Measurements from ENCODE around the gene GSX2.
"Not testable (repeated sequence)": the region's sequence is repeated elsewhere in the genome, so short reads cannot be mapped to it uniquely, and the experiment has no call there.

Gene GSX2

GRCh38 chr4:54118850-54119589, 19.1 kb downstream of the GSX2 start:
- ChIA-PET CTCF (no interaction called here), POLR2A (no interaction called here)
- DNase-seq (ENCODE audit: extremely low spot score), result no peak
- TF ChIP-seq TARDBP (IDR thresholded peaks at IDR 0.05) (no peak), SP1 (IDR thresholded peaks at IDR 0.05) (no peak), FOXA1 (IDR thresholded peaks at IDR 0.05) (no peak), NFRKB (IDR thresholded peaks at IDR 0.05) (no peak), ZNF384 (IDR thresholded peaks at IDR 0.05) (no peak), SUZ12 (IDR thresholded peaks at IDR 0.05) (no peak), ARNT (IDR thresholded peaks at IDR 0.05) (no peak), HDGF (IDR thresholded peaks at IDR 0.05; ENCODE audit: borderline replicate concordance) (no peak)

GRCh38 chr4:54120518-54120917, 20.6 kb downstream of the GSX2 start:
- POLR2A ChIA-PET, result no interaction called here
- TF ChIP-seq SP1 (IDR thresholded peaks at IDR 0.05) (no peak), ARNT (IDR thresholded peaks at IDR 0.05) (no peak), HDGF (IDR thresholded peaks at IDR 0.05; ENCODE audit: borderline replicate concordance) (no peak), ELF4 (IDR thresholded peaks at IDR 0.05) (no peak), TARDBP (IDR thresholded peaks at IDR 0.05) (no peak), NFRKB (IDR thresholded peaks at IDR 0.05) (no peak), FOXA1 (IDR thresholded peaks at IDR 0.05) (no peak), PKNOX1 (IDR thresholded peaks at IDR 0.05) (no peak), FOXM1 (IDR thresholded peaks at IDR 0.05; ENCODE audit: borderline replicate concordance) (no peak), CTBP1 (IDR thresholded peaks at IDR 0.05; ENCODE audit: borderline replicate concordance) (no peak), LEF1 (IDR thresholded peaks at IDR 0.05; ENCODE audit: borderline replicate concordance) (no peak), FOXK2 (IDR thresholded peaks at IDR 0.05) (no peak), ZNF384 (IDR thresholded peaks at IDR 0.05) (no peak), L3MBTL2 (conservative IDR thresholded peaks at IDR 0.05) (no peak), SUZ12 (IDR thresholded peaks at IDR 0.05) (no peak), BHLHE40 (IDR thresholded peaks at IDR 0.05; ENCODE audit: borderline replicate concordance) (no peak)
- CTCF ChIA-PET, result no interaction called here
- no peak for DNase-seq (ENCODE audit: extremely low spot score)

DNA sequence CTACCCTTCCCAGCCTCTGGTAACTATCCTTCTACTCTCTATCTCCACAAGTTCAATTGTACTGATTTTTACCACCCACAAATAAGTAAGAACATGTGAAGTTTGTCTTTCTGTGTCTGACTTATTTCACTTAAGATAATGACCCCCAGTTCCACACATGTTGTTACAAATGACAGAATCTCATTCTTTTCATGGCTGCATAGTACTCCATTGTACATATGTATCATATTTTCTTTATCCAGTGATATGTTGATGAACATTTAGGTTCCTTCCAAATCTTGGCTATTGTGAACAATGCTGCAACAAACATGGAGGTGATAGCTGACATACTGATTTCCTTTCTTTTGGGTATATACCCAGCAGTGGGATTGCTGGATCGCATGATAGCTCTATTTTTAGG, 27.7 kb downstream of the GSX2 start:
- ChIA-PET POLR2A (no interaction called here), CTCF (no interaction called here)
- DNase-seq (ENCODE audit: extremely low spot score), result no peak

GRCh38 chr4:54128694-54129093, 28.7 kb downstream of the GSX2 start:
- DNase-seq (ENCODE audit: extremely low spot score); POLR2A ChIA-PET; CTCF ChIA-PET: not testable (repeated sequence)

More for the DNA sequence above, 27.7 kb downstream of the GSX2 start:
- TF ChIP-seq LEF1 (IDR thresholded peaks at IDR 0.05; ENCODE audit: borderline replicate concordance) (no peak), ZNF384 (IDR thresholded peaks at IDR 0.05) (no peak), PKNOX1 (IDR thresholded peaks at IDR 0.05) (no peak), L3MBTL2 (conservative IDR thresholded peaks at IDR 0.05) (no peak), SUZ12 (IDR thresholded peaks at IDR 0.05) (no peak), CTBP1 (IDR thresholded peaks at IDR 0.05; ENCODE audit: borderline replicate concordance) (no peak), TARDBP (IDR thresholded peaks at IDR 0.05) (no peak), BHLHE40 (IDR thresholded peaks at IDR 0.05; ENCODE audit: borderline replicate concordance) (no peak), FOXM1 (IDR thresholded peaks at IDR 0.05; ENCODE audit: borderline replicate concordance) (no peak), ELF4 (IDR thresholded peaks at IDR 0.05) (no peak), ARNT (IDR thresholded peaks at IDR 0.05) (no peak), NFRKB (IDR thresholded peaks at IDR 0.05) (no peak), FOXK2 (IDR thresholded peaks at IDR 0.05) (no peak), HDGF (IDR thresholded peaks at IDR 0.05; ENCODE audit: borderline replicate concordance) (no peak)

- no peak for DNase-seq (ENCODE audit: extremely low spot score)
- CTCF ChIA-PET, result no interaction called here
- TF ChIP-seq SUZ12 (IDR thresholded peaks at IDR 0.05) (no peak), L3MBTL2 (conservative IDR thresholded peaks at IDR 0.05) (no peak), BHLHE40 (IDR thresholded peaks at IDR 0.05; ENCODE audit: borderline replicate concordance) (no peak), PKNOX1 (IDR thresholded peaks at IDR 0.05) (no peak), HDGF (IDR thresholded peaks at IDR 0.05; ENCODE audit: borderline replicate concordance) (no peak), LEF1 (IDR thresholded peaks at IDR 0.05; ENCODE audit: borderline replicate concordance) (no peak), ARNT (IDR thresholded peaks at IDR 0.05) (no peak), FOXA1 (IDR thresholded peaks at IDR 0.05) (no peak), FOXM1 (IDR thresholded peaks at IDR 0.05; ENCODE audit: borderline replicate concordance) (no peak), ELF4 (IDR thresholded peaks at IDR 0.05) (no peak), TARDBP (IDR thresholded peaks at IDR 0.05) (no peak), ZNF384 (IDR thresholded peaks at IDR 0.05) (no peak), FOXK2 (IDR thresholded peaks at IDR 0.05) (no peak), CTBP1 (IDR thresholded peaks at IDR 0.05; ENCODE audit: borderline replicate concordance) (no peak), NFRKB (IDR thresholded peaks at IDR 0.05) (no peak), SP1 (IDR thresholded peaks at IDR 0.05) (no peak)
Measured at GRCh38 chr4:54139332-54139731, 39.4 kb downstream of the GSX2 start.

GRCh38 chr4:54140287-54140686, 40.3 kb downstream of the GSX2 start:
- POLR2A ChIA-PET, result no interaction called here
- CTCF ChIA-PET, result no interaction called here
- no peak for DNase-seq (ENCODE audit: extremely low spot score)
- TF ChIP-seq NFRKB (IDR thresholded peaks at IDR 0.05), result no peak
- no peak for TF ChIP-seq ELF4 (IDR thresholded peaks at IDR 0.05)
- no peak for TF ChIP-seq PKNOX1 (IDR thresholded peaks at IDR 0.05)
- TF ChIP-seq LEF1 (IDR thresholded peaks at IDR 0.05; ENCODE audit: borderline replicate concordance), result no peak
- no peak for TF ChIP-seq FOXK2 (IDR thresholded peaks at IDR 0.05)
- TF ChIP-seq HDGF (IDR thresholded peaks at IDR 0.05; ENCODE audit: borderline replicate concordance), result no peak
- TF ChIP-seq ZNF384 (IDR thresholded peaks at IDR 0.05), result no peak
- TF ChIP-seq TARDBP (IDR thresholded peaks at IDR 0.05), result no peak
- TF ChIP-seq FOXM1 (IDR thresholded peaks at IDR 0.05; ENCODE audit: borderline replicate concordance), result no peak
- no peak for TF ChIP-seq L3MBTL2 (conservative IDR thresholded peaks at IDR 0.05)
- TF ChIP-seq FOXA1 (IDR thresholded peaks at IDR 0.05), result no peak
- TF ChIP-seq CTBP1 (IDR thresholded peaks at IDR 0.05; ENCODE audit: borderline replicate concordance), result no peak
- no peak for TF ChIP-seq BHLHE40 (IDR thresholded peaks at IDR 0.05; ENCODE audit: borderline replicate concordance)
- TF ChIP-seq SP1 (IDR thresholded peaks at IDR 0.05), result no peak
- no peak for TF ChIP-seq SUZ12 (IDR thresholded peaks at IDR 0.05)
- TF ChIP-seq ARNT (IDR thresholded peaks at IDR 0.05), result no peak

More at GRCh38 chr4:54139332-54139731, 39.4 kb downstream of the GSX2 start:
- POLR2A ChIA-PET, result no interaction called here

All from HEK293T (cell line).